COLO829 (cell line): ENCODE data around the gene ZNF888.
"Not testable (repeated sequence)": the region's sequence is repeated elsewhere in the genome, so short reads cannot be mapped to it uniquely, and the experiment has no call there.

Experiments used
- DNase-seq: peaks from one replicate; pipeline ENCODE4 v3.0.0; 2012; ENCODE audit warnings: low spot score

Gene ZNF888

DNA sequence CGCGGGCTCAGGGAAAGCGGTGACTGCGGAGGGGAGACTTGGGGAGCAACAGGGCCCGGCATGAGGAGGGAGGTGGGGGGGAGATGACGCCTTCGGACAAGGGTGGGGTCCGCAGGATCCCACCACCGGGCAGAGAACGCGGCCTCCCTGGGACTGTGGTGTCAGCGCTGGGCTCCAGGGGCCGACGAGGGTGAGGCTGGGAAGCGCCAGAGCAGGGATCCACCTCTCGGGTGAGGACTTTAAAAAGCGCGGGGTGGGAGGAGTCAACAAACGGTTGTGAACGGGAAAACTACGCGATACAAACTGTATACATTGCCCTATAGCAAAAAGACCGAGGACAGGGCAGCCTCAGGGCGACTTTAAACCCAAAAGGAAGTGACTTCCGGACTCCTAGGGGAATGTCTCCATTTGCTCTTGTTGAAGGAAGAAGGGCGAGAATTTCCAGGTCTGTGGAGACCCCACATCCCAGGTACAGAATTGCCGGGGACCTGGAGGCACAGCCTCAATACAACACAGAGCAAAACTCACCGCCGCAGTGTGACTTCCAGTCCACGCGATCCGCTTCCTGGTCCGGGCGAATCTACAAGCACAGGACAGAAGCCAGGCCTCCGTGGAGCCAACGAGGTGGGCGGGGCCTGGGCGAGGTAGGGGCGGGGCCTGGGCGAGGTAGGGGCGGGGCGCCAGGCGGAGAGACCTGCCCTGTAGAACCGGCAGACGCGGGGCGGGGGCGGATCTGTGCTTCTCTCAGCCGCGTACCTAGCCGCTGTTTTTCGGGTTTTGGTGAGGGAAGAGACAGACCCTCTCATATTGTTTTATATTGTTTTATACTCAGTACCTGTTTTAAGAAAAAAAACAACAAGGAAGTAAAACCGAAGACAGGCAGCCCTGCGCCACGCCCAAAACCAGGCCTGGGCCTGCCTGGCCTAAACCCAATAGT lies at the start of gene ZNF888:
Gene ZNF888, minus strand, starts transcription at position 588 of the 937 bp plus-strand sequence. CDS start 5,555 bp downstream, outside the sequence.
- peak; percentile 58 for DNase-seq

DNA sequence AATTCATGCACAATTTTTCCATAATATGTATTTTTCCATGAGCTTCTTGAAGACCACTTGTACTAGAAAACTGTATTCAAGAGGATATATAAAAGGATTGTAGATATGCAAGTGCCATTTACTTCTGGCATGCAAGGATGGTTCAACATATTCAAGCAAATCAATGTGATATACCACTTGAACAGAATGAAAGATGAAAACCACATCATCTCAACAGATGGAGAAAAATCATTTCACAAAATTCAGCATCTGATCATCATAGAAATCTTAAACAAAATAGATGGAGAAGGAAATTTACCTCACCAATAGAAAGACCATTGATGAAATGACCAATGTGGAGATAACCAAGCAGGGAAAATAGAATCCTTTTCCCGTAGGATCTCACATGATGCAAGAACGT lies 44.5 kb upstream of the ZNF888 start:
- no peak for DNase-seq

DNA sequence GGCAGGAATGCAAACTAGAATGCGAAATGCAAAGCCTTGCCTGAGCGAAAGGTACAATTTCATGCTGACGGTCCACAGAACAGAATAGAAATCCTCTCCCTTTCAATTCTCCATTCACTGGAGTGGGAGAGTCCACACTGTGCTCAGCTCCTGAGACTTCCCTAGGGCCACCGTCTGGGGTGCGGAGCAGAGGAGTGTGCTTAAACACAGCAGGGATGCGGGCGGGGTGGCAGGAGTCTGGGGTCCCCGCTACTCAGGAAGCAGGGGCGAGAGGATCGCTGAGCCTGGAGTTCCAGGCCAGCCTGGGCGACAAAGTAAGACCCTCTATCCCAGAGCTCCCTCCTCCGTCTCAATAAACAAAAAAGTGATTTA lies 40.0 kb upstream of the ZNF888 start:
- no peak for DNase-seq

GRCh38 chr19:52962394-52963246 lies 39.4 kb upstream of the ZNF888 start, which contains the start of gene ZNF816:
ZNF816 (minus strand) TSS chr19:52962881; CDS start chr19:52956089, 6,792 bp downstream.
- DNase-seq, result peak; percentile 91

DNA sequence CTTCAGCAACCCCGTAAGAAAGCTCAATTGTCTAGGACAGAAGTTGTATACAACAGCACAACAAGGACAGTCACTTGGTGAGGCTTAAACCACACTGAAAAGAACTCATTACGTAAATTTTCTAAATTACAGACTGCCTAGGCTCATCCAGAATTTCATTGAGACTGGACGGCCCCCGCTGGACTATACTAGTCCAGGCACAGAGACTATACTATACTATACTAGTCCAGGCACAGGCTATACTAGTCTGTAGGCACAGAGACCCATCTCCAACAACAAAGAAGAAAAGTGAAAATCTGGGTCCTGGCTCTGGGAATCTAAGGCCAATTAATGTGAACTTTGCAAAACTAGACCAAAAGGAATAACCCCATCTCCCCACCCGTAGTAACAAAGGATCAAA lies 38.8 kb upstream of the ZNF888 start:
- DNase-seq, result no peak

GRCh38 chr19:52959613-52960295 lies 36.5 kb upstream of the ZNF888 start:
- DNase-seq, result no peak

DNA sequence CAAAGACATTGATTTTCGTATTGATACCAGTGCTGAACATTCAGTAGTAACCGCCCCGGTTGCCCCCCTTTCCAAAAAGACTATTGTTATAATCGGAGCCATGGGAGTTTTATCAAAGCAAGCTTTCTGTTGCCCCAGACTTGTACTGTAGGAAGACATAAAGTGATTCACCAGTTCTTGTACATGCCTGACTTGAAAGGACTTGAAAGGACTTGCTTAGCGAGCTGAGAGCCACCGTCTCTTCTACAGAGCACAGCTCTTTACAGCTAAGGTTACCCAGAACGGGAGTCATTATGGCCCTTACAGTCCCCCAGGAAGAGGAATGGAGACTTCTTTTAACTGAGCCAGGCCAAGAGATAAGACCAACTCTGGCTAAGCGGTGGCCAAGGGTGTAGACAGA lies 34.4 kb upstream of the ZNF888 start:
- no peak for DNase-seq

DNA sequence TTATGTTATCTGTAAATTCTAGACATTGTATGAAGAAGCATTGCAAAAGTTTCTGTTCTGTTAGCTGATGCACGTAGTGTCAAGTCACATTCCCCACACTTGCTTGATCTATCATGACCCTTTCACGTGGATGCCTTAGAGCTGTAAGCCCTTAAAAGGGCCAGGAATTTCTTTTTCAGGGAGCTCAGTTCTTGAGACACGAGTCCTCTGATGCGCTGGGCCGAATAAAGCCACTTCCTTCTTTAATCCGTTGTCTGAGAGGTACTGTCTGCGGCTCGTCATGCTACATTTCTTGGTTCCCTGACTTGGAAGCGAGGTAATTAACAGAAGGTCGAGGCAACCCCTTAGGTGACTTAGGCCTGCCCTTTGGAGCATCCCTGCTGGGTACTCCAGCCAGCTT lies 33.7 kb upstream of the ZNF888 start:
- no peak for DNase-seq

DNA sequence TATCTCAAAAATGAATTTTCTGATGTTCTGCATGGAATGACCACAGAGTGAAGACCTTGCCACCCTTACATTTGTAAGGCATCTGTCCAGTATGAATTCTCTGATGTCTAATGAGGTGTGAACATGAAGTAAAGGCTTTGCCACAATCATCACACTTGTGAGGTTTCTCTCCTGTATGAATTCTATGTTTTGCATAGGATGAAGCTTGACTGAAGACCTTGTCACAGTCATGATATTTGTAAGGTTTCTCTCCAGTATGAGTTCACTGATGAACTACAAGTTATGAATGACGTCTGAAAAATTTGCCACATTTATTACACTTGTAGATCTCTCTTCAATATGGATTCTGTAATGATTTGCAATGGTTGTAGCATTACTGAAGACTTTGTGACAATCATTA lies 26.2 kb upstream of the ZNF888 start:
- DNase-seq, result no peak

- peak; percentile 13 for DNase-seq
Measured at GRCh38 chr19:52948025-52948770, 25.0 kb upstream of the ZNF888 start.

- DNase-seq, result no peak
Measured at GRCh38 chr19:52946322-52947310, 23.4 kb upstream of the ZNF888 start.

DNA sequence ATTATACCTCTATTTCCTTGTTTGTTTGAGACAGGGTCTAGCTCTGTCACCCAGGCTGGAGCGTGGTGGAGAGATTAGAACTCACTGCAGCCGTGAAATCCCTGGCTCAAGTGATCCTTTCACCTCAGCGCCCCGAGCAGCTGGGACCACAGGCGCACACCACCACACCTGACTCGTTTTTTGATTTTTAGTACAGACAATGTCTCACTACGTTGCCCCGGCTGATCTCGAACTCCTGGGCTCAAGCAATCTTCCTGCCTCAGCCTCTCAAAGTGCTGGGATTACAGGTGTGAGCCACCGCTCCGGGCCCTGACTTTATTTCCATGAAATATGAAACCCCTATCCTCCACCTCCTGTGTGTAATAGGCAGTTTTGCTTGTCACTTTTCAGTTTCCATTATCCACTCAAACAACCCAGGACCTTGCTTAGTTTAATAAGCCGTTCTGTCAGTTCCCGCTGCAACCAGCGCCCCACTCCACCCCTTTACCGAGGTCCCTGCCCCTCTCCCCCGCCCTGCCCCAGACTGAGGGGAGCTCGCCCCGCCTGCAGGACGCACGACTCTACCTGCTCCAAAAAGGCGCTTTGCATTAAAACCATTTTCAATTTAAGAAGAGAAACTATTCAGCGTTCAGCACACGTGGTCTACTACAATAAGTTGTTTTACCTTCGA lies 22.6 kb upstream of the ZNF888 start:
- no peak for DNase-seq

- not testable (repeated sequence) for DNase-seq
Measured at GRCh38 chr19:52944703-52945493, 21.7 kb upstream of the ZNF888 start.

DNA sequence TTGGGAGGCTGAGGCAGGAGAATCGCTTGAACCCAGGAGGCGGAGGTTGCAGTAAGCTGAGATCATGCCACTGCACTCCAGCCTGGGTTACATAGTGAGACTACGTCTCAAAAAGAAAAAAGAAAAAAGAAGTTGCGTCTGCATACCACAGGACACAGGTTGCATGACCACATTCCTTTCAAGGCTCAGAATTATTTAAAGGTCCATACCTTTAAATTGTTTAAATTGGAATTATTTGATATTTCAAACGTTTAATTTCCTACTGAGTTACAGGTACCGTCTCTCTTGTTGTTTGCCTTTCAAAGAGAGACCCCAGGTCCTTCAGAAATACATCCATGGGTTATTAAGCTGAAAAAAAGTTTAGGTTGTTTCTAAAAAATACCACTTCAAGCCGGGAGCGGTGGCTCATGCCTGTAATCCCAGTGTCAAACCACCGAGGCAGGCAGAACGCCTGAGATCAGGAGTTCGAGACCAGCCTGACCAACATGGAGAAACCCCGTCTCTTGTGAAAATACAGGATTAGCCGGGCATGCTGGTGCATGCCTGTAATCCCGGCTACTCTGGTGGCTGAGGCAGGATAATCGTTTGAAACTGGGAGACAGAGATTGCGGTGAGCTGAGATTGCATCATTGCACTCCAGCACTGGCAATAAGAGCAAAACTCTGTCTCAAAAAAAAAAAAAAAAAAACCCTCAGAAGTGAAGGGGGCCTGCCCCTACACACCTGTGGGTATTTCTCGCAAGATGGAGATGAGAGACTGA lies 20.8 kb upstream of the ZNF888 start:
- DNase-seq, result no peak

DNA sequence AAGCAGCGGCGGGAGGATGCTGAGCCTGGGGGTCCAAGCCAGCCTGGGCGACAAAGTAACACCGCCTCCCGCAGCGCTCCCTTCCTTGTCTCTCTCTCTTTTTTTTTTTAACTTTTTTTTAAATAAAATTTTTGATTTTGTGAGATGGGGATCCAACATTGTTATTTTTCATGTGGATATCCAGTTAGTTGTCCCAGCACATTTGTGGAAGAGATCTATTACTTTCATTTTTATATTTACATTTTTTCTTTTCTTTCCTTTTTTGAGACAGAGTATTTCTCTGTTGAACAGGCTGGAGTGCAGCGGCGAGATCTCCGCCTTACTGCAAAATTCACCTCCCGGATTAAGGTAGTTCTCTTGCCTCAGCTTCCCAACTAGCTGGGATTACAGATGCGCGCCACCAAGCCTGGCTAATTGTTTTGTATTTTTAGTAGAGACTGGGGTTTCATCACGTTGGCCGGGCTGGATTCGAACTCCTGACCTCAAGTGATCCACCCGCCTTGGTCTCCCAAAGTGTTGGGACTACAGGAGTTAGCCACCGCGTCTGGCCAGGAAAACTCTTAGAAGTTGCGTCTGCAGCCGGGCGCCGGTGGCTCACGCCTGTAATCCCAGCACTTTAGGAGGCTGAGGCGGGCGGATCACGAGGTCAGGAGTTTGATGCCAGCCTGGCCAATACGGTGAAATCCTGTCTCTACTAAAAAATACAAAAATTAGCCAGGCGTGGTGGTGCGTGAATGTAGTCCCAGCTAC lies 20.1 kb upstream of the ZNF888 start:
- DNase-seq, result no peak

- DNase-seq, result peak; percentile 85
Measured at GRCh38 chr19:52942386-52943133, 19.3 kb upstream of the ZNF888 start.
